K562 (cell line): ENCODE results near the gene TAF8. TPM values are rescaled to one million over a fixed set of nuclear protein-coding genes. Genes with fewer than 3 reads are reported as not detected.

ENCODE experiments used
- ARID1B ChIP-seq: fragments of 450-650 bp; IDR thresholded peaks from 2 replicates; pipeline ENCODE4 v1.6.1; 2016; ENCODE audit warnings: antibody characterized with exemption, mild to moderate bottlenecking, inconsistent platforms
- CEBPG ChIP-seq, 3 experiments: fragments of 200-800 bp in 1 of 3; sonication (Bioruptor generic) in 1 of 3; sonication (generic) in 1 of 3; formaldehyde crosslinking in 1 of 3; IDR thresholded peaks in 2 of 3; conservative IDR thresholded peaks in 1 of 3; 2 replicates each; pipeline versions ENCODE4 v1.6.1 to v1.8.0; 2016 to 2022; ENCODE audit warnings: missing compliant biosample characterization in 2 of 3, missing genetic modification characterization in 2 of 3, mild to moderate bottlenecking in 1 of 3, missing genetic modification reagents in 1 of 3
- COPS2 ChIP-seq: fragments of 450-650 bp; conservative IDR thresholded peaks from 2 replicates; pipeline ENCODE4 v1.6.1; 2016; ENCODE audit warnings: mild to moderate bottlenecking, moderate library complexity
- EP300 ChIP-seq: IDR thresholded peaks from 2 replicates; pipeline ENCODE4 v1.6.1; 2012; ENCODE audit warnings: low read length, improper control_type of control experiment
- HSF4 ChIP-seq: fragments of 250-450 bp; sonication (Bioruptor Pico); IDR thresholded peaks from 2 replicates; pipeline ENCODE4 v2.1.2; 2022; ENCODE audit warnings: mild to moderate bottlenecking, moderate library complexity, borderline replicate concordance
- NFE2 ChIP-seq: IDR thresholded peaks from 2 replicates; pipeline ENCODE4 v1.6.1; 2014; ENCODE audit warnings: antibody characterized with exemption, low read depth
- NFIX ChIP-seq: fragments of 250-450 bp; sonication (Bioruptor Pico); IDR thresholded peaks from 2 replicates; pipeline ENCODE4 v1.4.0; 2020; ENCODE audit warnings: low read depth, mild to moderate bottlenecking, moderate library complexity
- POLR2H ChIP-seq: IDR thresholded peaks from 2 replicates; pipeline ENCODE4 v1.6.1; 2016; ENCODE audit warnings: missing genetic modification characterization, low read depth, mild to moderate bottlenecking, control low read depth, missing compliant biosample characterization, moderate library complexity
- RAD51 ChIP-seq: fragments of 450-650 bp; IDR thresholded peaks from 2 replicates; pipeline ENCODE4 v1.7.1; 2016; ENCODE audit warnings: low read depth, mild to moderate bottlenecking, borderline replicate concordance
- TAF9B ChIP-seq: fragments of 450-650 bp; IDR thresholded peaks from 2 replicates; pipeline ENCODE4 v1.6.1; 2018; ENCODE audit warnings: mild to moderate bottlenecking; ENCODE audit not compliant: partially characterized antibody
- ZNF561 ChIP-seq: fragments of 450-650 bp; formaldehyde crosslinking; conservative IDR thresholded peaks from 2 replicates; pipeline ENCODE4 v1.4.0; 2020; ENCODE audit warnings: mild to moderate bottlenecking, moderate library complexity
- ZNF707 ChIP-seq: fragments of 250-450 bp; sonication (Bioruptor Pico); conservative IDR thresholded peaks from 2 replicates; pipeline ENCODE4 v1.8.0; 2022; ENCODE audit warnings: inconsistent platforms, mild to moderate bottlenecking, moderate library complexity
- ZZZ3 ChIP-seq: fragments of 450-650 bp; IDR thresholded peaks from 2 replicates; pipeline ENCODE4 v1.6.1; 2016; ENCODE audit warnings: antibody characterized with exemption, mild to moderate bottlenecking, moderate library complexity
- polyA plus RNA-seq, 8 experiments: library from polyadenylated mRNA; depleted of rRNA in 4 of 8; stranded (reverse) in 5 of 8; unstranded in 3 of 8; fragments of >200 nt; fragmentation: Nextera tagmentation in 2 of 8; fragmentation: Illumina TruSeq in 1 of 8; extraction: Ambion mirVana in 2 of 8; extraction: Trizol in 1 of 8; gene quantifications; 2 replicates each; pipeline versions ENCODE4 v1.2.1 to v1.2.3, GENCODE V29; 2011 to 2014; ENCODE audit warnings: inconsistent platforms in 1 of 8, missing spikeins in 1 of 8
- total RNA-seq, 7 experiments: library from RNA; depleted of rRNA in 6 of 7; stranded (reverse); fragments of >200 nt in 6 of 7; fragmentation: Illumina TruSeq in 2 of 7; extraction: Trizol in 2 of 7; gene quantifications; 2 replicates each; pipeline versions ENCODE4 v1.2.1 to v1.2.3, GENCODE V29; 2011 to 2021; ENCODE audit warnings: low replicate concordance in 1 of 7
- TF ChIP-seq, protein P1 (sequence below): IDR thresholded peaks from 3 replicates; pipeline ENCODE4 v1.6.1; 2011; ENCODE audit warnings: borderline replicate concordance, mild to moderate bottlenecking, moderate library complexity; ENCODE audit not compliant: insufficient read length; ENCODE audit errors: extremely low read depth
- TF ChIP-seq, protein P2 (sequence below), 3 experiments: fragments of 200-800 bp in 1 of 3; fragments of 250-450 bp in 1 of 3; fragments of 450-650 bp in 1 of 3; sonication (Bioruptor Pico) in 1 of 3; sonication (Bioruptor generic) in 1 of 3; formaldehyde crosslinking in 1 of 3; IDR thresholded peaks; 2 replicates each; pipeline versions ENCODE4 v1.6.1 to v1.8.0; 2016 to 2022; ENCODE audit warnings: mild to moderate bottlenecking in 2 of 3, missing genetic modification characterization in 2 of 3, missing compliant biosample characterization in 1 of 3, moderate library complexity in 1 of 3
- TF ChIP-seq, protein P3 (sequence below): sonication (generic); formaldehyde crosslinking; IDR thresholded peaks from 2 replicates; pipeline ENCODE4 v1.8.1; 2022; ENCODE audit warnings: missing genetic modification reagents
- TF ChIP-seq, protein P4 (sequence below): fragments of 450-650 bp; formaldehyde crosslinking; IDR thresholded peaks from 2 replicates; pipeline ENCODE4 v1.4.0; 2020; ENCODE audit warnings: mild to moderate bottlenecking

The TAF8 gene
- total and polyA plus RNA-seq, 9 of the 15 experiments (the other 6 are each of a cell fraction or from before 2014, with no cell fraction given): 29.4 to 84.0 (median 52.6) TPM

- TF ChIP-seq, protein P1, sequence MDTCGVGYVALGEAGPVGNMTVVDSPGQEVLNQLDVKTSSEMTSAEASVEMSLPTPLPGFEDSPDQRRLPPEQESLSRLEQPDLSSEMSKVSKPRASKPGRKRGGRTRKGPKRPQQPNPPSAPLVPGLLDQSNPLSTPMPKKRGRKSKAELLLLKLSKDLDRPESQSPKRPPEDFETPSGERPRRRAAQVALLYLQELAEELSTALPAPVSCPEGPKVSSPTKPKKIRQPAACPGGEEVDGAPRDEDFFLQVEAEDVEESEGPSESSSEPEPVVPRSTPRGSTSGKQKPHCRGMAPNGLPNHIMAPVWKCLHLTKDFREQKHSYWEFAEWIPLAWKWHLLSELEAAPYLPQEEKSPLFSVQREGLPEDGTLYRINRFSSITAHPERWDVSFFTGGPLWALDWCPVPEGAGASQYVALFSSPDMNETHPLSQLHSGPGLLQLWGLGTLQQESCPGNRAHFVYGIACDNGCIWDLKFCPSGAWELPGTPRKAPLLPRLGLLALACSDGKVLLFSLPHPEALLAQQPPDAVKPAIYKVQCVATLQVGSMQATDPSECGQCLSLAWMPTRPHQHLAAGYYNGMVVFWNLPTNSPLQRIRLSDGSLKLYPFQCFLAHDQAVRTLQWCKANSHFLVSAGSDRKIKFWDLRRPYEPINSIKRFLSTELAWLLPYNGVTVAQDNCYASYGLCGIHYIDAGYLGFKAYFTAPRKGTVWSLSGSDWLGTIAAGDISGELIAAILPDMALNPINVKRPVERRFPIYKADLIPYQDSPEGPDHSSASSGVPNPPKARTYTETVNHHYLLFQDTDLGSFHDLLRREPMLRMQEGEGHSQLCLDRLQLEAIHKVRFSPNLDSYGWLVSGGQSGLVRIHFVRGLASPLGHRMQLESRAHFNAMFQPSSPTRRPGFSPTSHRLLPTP: no peak
- TF ChIP-seq NFIX (CRISPR knock-in tag) (no peak), ZZZ3 (no peak), POLR2H (peak; percentile 97), COPS2 (no peak), ARID1B (0 out of 2 replicates have a peak, but pooled peaks have one; percentile 19), TAF9B (peak; percentile 98), EP300 (no peak), CEBPG (CRISPR knock-in tag; IDR thresholded peaks at IDR 0.05) (no peak), CEBPG (tag; conservative IDR thresholded peaks at IDR 0.05 in 1 of 2, IDR thresholded peaks at IDR 0.05 in 1 of 2) (no peak), NFE2 (peak; percentile 37; the same call in 1 of the 2 replicates), ZNF561 (no peak), RAD51 (peak; percentile 86), HSF4 (CRISPR knock-in tag) (no peak), ZNF707 (CRISPR knock-in tag) (no peak)
- TF ChIP-seq, protein P2, sequence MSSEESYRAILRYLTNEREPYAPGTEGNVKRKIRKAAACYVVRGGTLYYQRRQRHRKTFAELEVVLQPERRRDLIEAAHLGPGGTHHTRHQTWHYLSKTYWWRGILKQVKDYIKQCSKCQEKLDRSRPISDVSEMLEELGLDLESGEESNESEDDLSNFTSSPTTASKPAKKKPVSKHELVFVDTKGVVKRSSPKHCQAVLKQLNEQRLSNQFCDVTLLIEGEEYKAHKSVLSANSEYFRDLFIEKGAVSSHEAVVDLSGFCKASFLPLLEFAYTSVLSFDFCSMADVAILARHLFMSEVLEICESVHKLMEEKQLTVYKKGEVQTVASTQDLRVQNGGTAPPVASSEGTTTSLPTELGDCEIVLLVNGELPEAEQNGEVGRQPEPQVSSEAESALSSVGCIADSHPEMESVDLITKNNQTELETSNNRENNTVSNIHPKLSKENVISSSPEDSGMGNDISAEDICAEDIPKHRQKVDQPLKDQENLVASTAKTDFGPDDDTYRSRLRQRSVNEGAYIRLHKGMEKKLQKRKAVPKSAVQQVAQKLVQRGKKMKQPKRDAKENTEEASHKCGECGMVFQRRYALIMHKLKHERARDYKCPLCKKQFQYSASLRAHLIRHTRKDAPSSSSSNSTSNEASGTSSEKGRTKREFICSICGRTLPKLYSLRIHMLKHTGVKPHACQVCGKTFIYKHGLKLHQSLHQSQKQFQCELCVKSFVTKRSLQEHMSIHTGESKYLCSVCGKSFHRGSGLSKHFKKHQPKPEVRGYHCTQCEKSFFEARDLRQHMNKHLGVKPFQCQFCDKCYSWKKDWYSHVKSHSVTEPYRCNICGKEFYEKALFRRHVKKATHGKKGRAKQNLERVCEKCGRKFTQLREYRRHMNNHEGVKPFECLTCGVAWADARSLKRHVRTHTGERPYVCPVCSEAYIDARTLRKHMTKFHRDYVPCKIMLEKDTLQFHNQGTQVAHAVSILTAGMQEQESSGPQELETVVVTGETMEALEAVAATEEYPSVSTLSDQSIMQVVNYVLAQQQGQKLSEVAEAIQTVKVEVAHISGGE (CRISPR knock-in tag; IDR thresholded peaks at IDR 0.05): peak in 1 of 3 experiments; percentile 84; a peak in 2 of 6 replicates
- TF ChIP-seq, protein P3, sequence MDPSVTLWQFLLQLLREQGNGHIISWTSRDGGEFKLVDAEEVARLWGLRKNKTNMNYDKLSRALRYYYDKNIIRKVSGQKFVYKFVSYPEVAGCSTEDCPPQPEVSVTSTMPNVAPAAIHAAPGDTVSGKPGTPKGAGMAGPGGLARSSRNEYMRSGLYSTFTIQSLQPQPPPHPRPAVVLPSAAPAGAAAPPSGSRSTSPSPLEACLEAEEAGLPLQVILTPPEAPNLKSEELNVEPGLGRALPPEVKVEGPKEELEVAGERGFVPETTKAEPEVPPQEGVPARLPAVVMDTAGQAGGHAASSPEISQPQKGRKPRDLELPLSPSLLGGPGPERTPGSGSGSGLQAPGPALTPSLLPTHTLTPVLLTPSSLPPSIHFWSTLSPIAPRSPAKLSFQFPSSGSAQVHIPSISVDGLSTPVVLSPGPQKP (CRISPR knock-in tag): no peak
- TF ChIP-seq, protein P4, sequence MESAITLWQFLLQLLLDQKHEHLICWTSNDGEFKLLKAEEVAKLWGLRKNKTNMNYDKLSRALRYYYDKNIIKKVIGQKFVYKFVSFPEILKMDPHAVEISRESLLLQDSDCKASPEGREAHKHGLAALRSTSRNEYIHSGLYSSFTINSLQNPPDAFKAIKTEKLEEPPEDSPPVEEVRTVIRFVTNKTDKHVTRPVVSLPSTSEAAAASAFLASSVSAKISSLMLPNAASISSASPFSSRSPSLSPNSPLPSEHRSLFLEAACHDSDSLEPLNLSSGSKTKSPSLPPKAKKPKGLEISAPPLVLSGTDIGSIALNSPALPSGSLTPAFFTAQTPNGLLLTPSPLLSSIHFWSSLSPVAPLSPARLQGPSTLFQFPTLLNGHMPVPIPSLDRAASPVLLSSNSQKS: no peak
These were observed at the start of gene TAF8 (continued) for GRCh38 chr6:42050297-42051267.
